GM12864 (cell line): ENCODE data around the gene CCNYL1.
A peak's percentile ranks its signal among the peaks of the same experiment; 100 is the strongest.
"Not testable (repeated sequence)": the region's sequence is repeated elsewhere in the genome, so short reads cannot be mapped to it uniquely, and the experiment has no call there.

Experiments used
- DNase-seq: peaks from one replicate; pipeline ENCODE4 v3.0.0-alpha.2; 2011; ENCODE audit warnings: low read depth
- H3K4me3 ChIP-seq: 2 replicates; pipeline ENCODE4 v1.5.1; 2011; ENCODE audit warnings: mild to moderate bottlenecking, low read depth, low read length, control low read depth
- CTCF ChIP-seq: IDR thresholded peaks from 2 replicates; pipeline ENCODE4 v1.5.1; 2011; ENCODE audit warnings: low read depth, mild to moderate bottlenecking, moderate library complexity, low read length, control low read depth, inconsistent platforms; ENCODE audit errors: missing control alignments

Gene CCNYL1

GRCh38 chr2:207688597-207688996 lies 22.8 kb upstream of the CCNYL1 start:
- no peak overlapping the region for H3K4me3 ChIP-seq
- DNase-seq: no peak
- no peak for TF ChIP-seq CTCF

GRCh38 chr2:207690845-207691461 lies 20.5 kb upstream of the CCNYL1 start:
- not testable (repeated sequence) for H3K4me3 ChIP-seq

GRCh38 chr2:207692206-207693065 lies 19.0 kb upstream of the CCNYL1 start:
- DNase-seq: no peak

More at GRCh38 chr2:207690845-207691461, 20.5 kb upstream of the CCNYL1 start:
- DNase-seq: not testable (repeated sequence)

GRCh38 chr2:207693641-207694249 lies 17.7 kb upstream of the CCNYL1 start:
- no peak overlapping the region for H3K4me3 ChIP-seq
- TF ChIP-seq CTCF: no peak
- DNase-seq: no peak

More at GRCh38 chr2:207692206-207693065, 19.0 kb upstream of the CCNYL1 start:
- H3K4me3 ChIP-seq: no peak overlapping the region
- TF ChIP-seq CTCF: peak; percentile 64

- DNase-seq: no peak
- no peak overlapping the region for H3K4me3 ChIP-seq
Observed at GRCh38 chr2:207694811-207695281, 16.6 kb upstream of the CCNYL1 start.

GRCh38 chr2:207695293-207695692 lies 16.1 kb upstream of the CCNYL1 start:
- no peak for DNase-seq
- no peak for TF ChIP-seq CTCF
- H3K4me3 ChIP-seq: no peak overlapping the region

More at GRCh38 chr2:207694811-207695281, 16.6 kb upstream of the CCNYL1 start:
- no peak for TF ChIP-seq CTCF

GRCh38 chr2:207696911-207697310 lies 14.5 kb upstream of the CCNYL1 start:
- not testable (repeated sequence) for H3K4me3 ChIP-seq, DNase-seq
